Measurements from ENCODE around the gene MC4R.

GRCh38 chr18:60339018-60339417 is 33.6 kb downstream of the MC4R start:
- TF ChIP-seq EZH2 (IDR thresholded peaks at IDR 0.05; ENCODE audit: insufficient read depth, poor library complexity, severe bottlenecking) = no peak
- no peak for TF ChIP-seq EZH2phosphoT487 (IDR thresholded peaks at IDR 0.05; ENCODE audit: insufficient read depth, low read depth)

Data from GM23248 (cell line).